Activated CD8-positive, alpha-beta memory T cell treated with anti-CD3 and anti-CD28 coated beads, Interleukin-2, amount 10 ng/mL, durations not matched to agents 7 days and 5 days (primary cell): ENCODE results near the gene IYD. TPM values are rescaled to one million over a fixed set of nuclear protein-coding genes. Genes with fewer than 3 reads are reported as not detected.
"Not testable (repeated sequence)": the region's sequence is repeated elsewhere in the genome, so short reads cannot be mapped to it uniquely, and the experiment has no call there.

ENCODE experiments used
- ATAC-seq: fragments of 150-1000 bp; cut with Tn5 transposase; one replicate; pipeline ENCODE4 v1.10.0; 2021; ENCODE audit warnings: moderate library complexity
- CTCF ChIA-PET: fragments of 350-600 bp; sonication (Branson Sonifier 250); formaldehyde crosslinking; loops from one replicate; lab custom pipeline; 2021; ENCODE audit warnings: antibody characterized with exemption; lab: Charles Lee
- DNase-seq: peaks from one replicate; pipeline ENCODE4 v3.0.0-alpha.2; 2020
- H3K27ac Mint-ChIP-seq: one replicate; pipeline ENCODE4 v1.8.0; 2021; ENCODE audit warnings: mild to moderate bottlenecking, mixed read lengths
- H3K27me3 Mint-ChIP-seq: one replicate; pipeline ENCODE4 v1.8.0; 2021; ENCODE audit warnings: mixed read lengths
- H3K36me3 Mint-ChIP-seq: one replicate; pipeline ENCODE4 v1.8.0; 2021; ENCODE audit warnings: mild to moderate bottlenecking, mixed read lengths
- H3K4me1 Mint-ChIP-seq: one replicate; pipeline ENCODE4 v1.8.0; 2021; ENCODE audit warnings: mixed read lengths
- H3K4me3 Mint-ChIP-seq: one replicate; pipeline ENCODE4 v1.8.0; 2021; ENCODE audit warnings: mild to moderate bottlenecking, moderate library complexity, mixed read lengths
- H3K9me3 Mint-ChIP-seq: one replicate; pipeline ENCODE4 v1.8.0; 2022; ENCODE audit warnings: low read depth, mixed read lengths
- total RNA-seq, 2 experiments: library from RNA; stranded (reverse); gene quantifications; one replicate each; pipeline ENCODE4 v1.2.3, GENCODE V29; 2021

The IYD gene
- total RNA-seq, 2 experiments from 2014 or later, result not detected

- H3K27me3 Mint-ChIP-seq, result no peaks in the 10 kb centered on the region
- H3K4me3 Mint-ChIP-seq, result no peak overlapping the region
- CTCF ChIA-PET, result no interaction called here
- ATAC-seq (no peak), DNase-seq (no peak)
- H3K4me1 Mint-ChIP-seq, result no peaks in the 10 kb centered on the region
- H3K36me3 Mint-ChIP-seq, result no peaks in the 10 kb centered on the region
- no peaks in the 10 kb centered on the region for H3K9me3 Mint-ChIP-seq
- H3K27ac Mint-ChIP-seq, result no peak overlapping the region
These were observed 62.0 kb downstream of the IYD start for GRCh38 chr6:150430815-150431214.

- no peak for ATAC-seq
- no peak overlapping the region for H3K27ac Mint-ChIP-seq
- CTCF ChIA-PET, result no interaction called here
These were observed 66.5 kb downstream of the IYD start for GRCh38 chr6:150435360-150435759.

GRCh38 chr6:150435832-150436231 is 67.0 kb downstream of the IYD start:
- Mint-ChIP-seq H3K4me3 (no peak overlapping the region), H3K4me1 (no peaks in the 10 kb centered on the region), H3K36me3 (no peaks in the 10 kb centered on the region), H3K27ac (no peak overlapping the region), H3K27me3 (peaks cover under 1% of the 10 kb centered on the region), H3K9me3 (peaks cover 2% of the 10 kb centered on the region)
- DNase-seq (no peak), ATAC-seq (no peak)
- CTCF ChIA-PET, result no interaction called here

More at GRCh38 chr6:150435360-150435759, 66.5 kb downstream of the IYD start:
- DNase-seq, result no peak
- H3K9me3 Mint-ChIP-seq, result peaks cover 2% of the 10 kb centered on the region
- no peaks in the 10 kb centered on the region for H3K4me1 Mint-ChIP-seq
- no peak overlapping the region for H3K4me3 Mint-ChIP-seq
- no peaks in the 10 kb centered on the region for H3K27me3 Mint-ChIP-seq
- H3K36me3 Mint-ChIP-seq, result no peaks in the 10 kb centered on the region

GRCh38 chr6:150439373-150439772 is 70.6 kb downstream of the IYD start:
- Mint-ChIP-seq H3K27ac (no peak overlapping the region), H3K9me3 (peaks cover 2% of the 10 kb centered on the region), H3K36me3 (no peaks in the 10 kb centered on the region), H3K4me3 (no peak overlapping the region), H3K4me1 (no peaks in the 10 kb centered on the region), H3K27me3 (peaks cover 4% of the 10 kb centered on the region)
- ATAC-seq, result no peak
- no peak for DNase-seq
- CTCF ChIA-PET, result no interaction called here

- no peaks in the 10 kb centered on the region for H3K4me1 Mint-ChIP-seq
- H3K9me3 Mint-ChIP-seq, result peaks cover 2% of the 10 kb centered on the region
- DNase-seq (no peak), ATAC-seq (no peak)
- peaks cover 10% of the 10 kb centered on the region for H3K27me3 Mint-ChIP-seq
- CTCF ChIA-PET, result interaction anchor here (0.7 kb wide), 1 partner anchor 15 kb away, joined by 3 read pairs; no protein-coding TSS in a partner anchor
- H3K27ac Mint-ChIP-seq, result no peak overlapping the region
- H3K4me3 Mint-ChIP-seq, result no peak overlapping the region
- H3K36me3 Mint-ChIP-seq, result no peaks in the 10 kb centered on the region
These were observed 74.8 kb downstream of the IYD start for GRCh38 chr6:150443621-150444020.

- Mint-ChIP-seq H3K9me3 (peaks cover 2% of the 10 kb centered on the region), H3K27me3 (peaks cover 10% of the 10 kb centered on the region), H3K36me3 (no peaks in the 10 kb centered on the region), H3K27ac (no peak overlapping the region), H3K4me1 (no peaks in the 10 kb centered on the region), H3K4me3 (no peak overlapping the region)
- CTCF ChIA-PET, result no interaction called here
- ATAC-seq, result no peak
- no peak for DNase-seq
These were observed 75.5 kb downstream of the IYD start for GRCh38 chr6:150444308-150444707.

GRCh38 chr6:150445486-150445885 is 76.7 kb downstream of the IYD start:
- peaks cover 10% of the 10 kb centered on the region for H3K27me3 Mint-ChIP-seq
- H3K4me3 Mint-ChIP-seq, result no peak overlapping the region
- H3K27ac Mint-ChIP-seq, result no peak overlapping the region
- no peaks in the 10 kb centered on the region for H3K4me1 Mint-ChIP-seq
- CTCF ChIA-PET, result interaction anchor here (0.6 kb wide), 1 partner anchor 26 kb away, joined by 3 read pairs; no protein-coding TSS in a partner anchor
- H3K9me3 Mint-ChIP-seq, result no peaks in the 10 kb centered on the region
- ATAC-seq, result no peak
- no peaks in the 10 kb centered on the region for H3K36me3 Mint-ChIP-seq
- DNase-seq, result no peak

- ATAC-seq (no peak), DNase-seq (no peak)
- CTCF ChIA-PET, result no interaction called here
- no peaks in the 10 kb centered on the region for H3K9me3 Mint-ChIP-seq
- H3K27ac Mint-ChIP-seq, result no peak overlapping the region
- no peaks in the 10 kb centered on the region for H3K4me1 Mint-ChIP-seq
- no peaks in the 10 kb centered on the region for H3K36me3 Mint-ChIP-seq
- H3K27me3 Mint-ChIP-seq, result peaks cover 9% of the 10 kb centered on the region
- no peak overlapping the region for H3K4me3 Mint-ChIP-seq
These were observed 79.4 kb downstream of the IYD start for GRCh38 chr6:150448221-150448620.

GRCh38 chr6:150449055-150449454 is 80.2 kb downstream of the IYD start:
- H3K27ac Mint-ChIP-seq, H3K4me1 Mint-ChIP-seq, H3K27me3 Mint-ChIP-seq, ATAC-seq, H3K36me3 Mint-ChIP-seq, CTCF ChIA-PET, H3K4me3 Mint-ChIP-seq, H3K9me3 Mint-ChIP-seq, DNase-seq: not testable (repeated sequence)

GRCh38 chr6:150450918-150451317 is 82.1 kb downstream of the IYD start:
- ATAC-seq (no peak), DNase-seq (no peak)
- Mint-ChIP-seq H3K4me3 (no peak overlapping the region), H3K4me1 (no peaks in the 10 kb centered on the region), H3K36me3 (no peaks in the 10 kb centered on the region), H3K9me3 (no peaks in the 10 kb centered on the region), H3K27me3 (peaks cover 9% of the 10 kb centered on the region), H3K27ac (no peak overlapping the region)
- CTCF ChIA-PET, result no interaction called here

- Mint-ChIP-seq H3K27ac (no peak overlapping the region), H3K9me3 (no peaks in the 10 kb centered on the region), H3K4me1 (no peaks in the 10 kb centered on the region), H3K36me3 (no peaks in the 10 kb centered on the region), H3K4me3 (no peak overlapping the region), H3K27me3 (peaks cover 4% of the 10 kb centered on the region)
- CTCF ChIA-PET, result no interaction called here
- DNase-seq (no peak), ATAC-seq (no peak)
These were observed 83.1 kb downstream of the IYD start for GRCh38 chr6:150451807-150452427.

- no peak overlapping the region for H3K4me3 Mint-ChIP-seq
- H3K9me3 Mint-ChIP-seq, result no peaks in the 10 kb centered on the region
- no peaks in the 10 kb centered on the region for H3K4me1 Mint-ChIP-seq
These were observed 83.8 kb downstream of the IYD start for GRCh38 chr6:150452428-150453243.

GRCh38 chr6:150453357-150453756 is 84.5 kb downstream of the IYD start:
- DNase-seq, result no peak

More at GRCh38 chr6:150452428-150453243, 83.8 kb downstream of the IYD start:
- no peaks in the 10 kb centered on the region for H3K36me3 Mint-ChIP-seq
- no peak for DNase-seq
- no peak overlapping the region for H3K27ac Mint-ChIP-seq
- CTCF ChIA-PET, result no interaction called here
- H3K27me3 Mint-ChIP-seq, result peaks cover 5% of the 10 kb centered on the region
- no peak for ATAC-seq

More at GRCh38 chr6:150453357-150453756, 84.5 kb downstream of the IYD start:
- H3K27me3 Mint-ChIP-seq, result peaks cover 5% of the 10 kb centered on the region
- H3K9me3 Mint-ChIP-seq, result no peaks in the 10 kb centered on the region
- H3K4me3 Mint-ChIP-seq, result no peak overlapping the region
- no peaks in the 10 kb centered on the region for H3K36me3 Mint-ChIP-seq
- H3K4me1 Mint-ChIP-seq, result no peaks in the 10 kb centered on the region
- no peak overlapping the region for H3K27ac Mint-ChIP-seq
- ATAC-seq, result no peak
- CTCF ChIA-PET, result no interaction called here
